HG03342 (cell line): ENCODE measurements around the gene LY86.

Source experiments
- ATAC-seq: cut with Tn5 transposase; IDR thresholded peaks from one replicate; pipeline ENCODE4 v1.9.1; 2021; ENCODE audit warnings: mild to moderate bottlenecking, moderate library complexity; ENCODE audit not compliant: unreplicated experiment

LY86 gene

DNA sequence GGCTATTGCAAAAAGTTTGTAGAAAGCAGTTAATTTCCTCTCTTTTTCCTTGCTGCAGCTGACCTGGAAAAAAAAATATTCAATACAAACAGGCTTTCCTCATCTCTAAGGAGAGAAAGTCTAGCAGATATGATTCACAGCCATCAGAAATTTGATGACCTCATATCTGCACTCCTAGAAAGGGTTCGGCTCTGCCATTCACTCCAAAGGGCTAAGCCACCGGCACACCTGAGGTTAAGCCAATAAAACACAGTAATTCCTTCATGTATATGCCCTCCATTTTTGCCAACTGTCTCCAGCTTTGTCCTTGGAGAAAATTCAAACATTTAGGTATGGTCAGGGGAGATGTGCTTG is 18.7 kb upstream of the LY86 start:
- ATAC-seq = no peak

DNA sequence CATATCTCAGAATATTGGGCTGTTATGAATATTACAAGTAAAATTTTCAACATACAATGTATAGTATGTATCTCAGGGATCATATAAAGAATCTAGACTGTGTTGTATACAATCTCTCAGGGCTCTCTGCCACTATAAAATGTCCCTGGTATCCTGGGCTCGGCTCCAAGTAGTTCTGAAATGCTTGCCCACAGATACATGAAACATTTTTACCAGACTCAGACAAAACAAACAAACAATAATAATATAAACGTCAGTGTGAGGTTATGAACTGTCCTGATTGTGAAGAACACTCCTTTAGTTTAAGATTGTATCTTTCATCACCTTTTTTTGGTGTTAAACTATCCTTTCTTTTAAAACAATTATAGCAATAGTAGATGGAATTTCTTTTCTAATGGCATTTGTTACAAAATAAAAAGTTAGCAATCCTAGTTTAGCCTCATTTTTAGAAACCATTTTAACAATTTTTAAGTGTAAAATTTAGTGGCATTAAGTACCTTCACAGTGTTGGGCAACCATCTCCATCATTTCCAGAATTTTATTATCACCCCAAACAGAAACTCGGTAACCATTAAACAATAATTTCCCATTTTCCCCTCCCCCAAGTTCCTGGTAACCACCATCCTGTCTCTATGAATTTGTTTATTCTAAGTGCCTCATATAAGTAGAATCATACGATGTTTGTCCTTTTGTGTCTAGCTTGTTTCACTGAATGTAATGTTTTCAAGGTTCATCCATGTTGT is 17.4 kb upstream of the LY86 start:
- ATAC-seq = no peak

GRCh38 chr6:6575143-6575542 is 13.4 kb upstream of the LY86 start:
- no peak for ATAC-seq

- no peak for ATAC-seq
Measured at GRCh38 chr6:6577735-6578134, 10.8 kb upstream of the LY86 start.

DNA sequence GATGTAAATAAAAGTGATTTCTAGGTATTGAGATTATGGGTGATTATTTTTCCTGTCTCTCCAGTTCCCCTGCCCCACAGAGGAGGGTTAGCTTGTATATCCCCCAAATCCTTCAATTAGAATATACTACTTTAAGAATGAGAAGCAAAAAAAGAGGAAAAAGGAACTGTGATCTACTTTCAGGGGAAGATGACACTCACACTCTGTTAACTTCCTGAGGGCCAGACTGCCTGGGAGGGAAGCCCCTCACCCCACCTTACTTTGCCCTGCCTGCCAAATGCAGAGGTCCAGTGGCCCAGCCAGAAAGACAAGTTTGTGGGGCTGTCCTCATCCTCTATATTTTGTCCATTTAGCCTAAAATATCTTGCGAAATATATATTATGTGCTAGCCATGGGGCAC is 9.2 kb upstream of the LY86 start:
- no peak for ATAC-seq

GRCh38 chr6:6580225-6580856 is 8.2 kb upstream of the LY86 start:
- ATAC-seq = no peak

GRCh38 chr6:6581054-6581453 is 7.5 kb upstream of the LY86 start:
- no peak for ATAC-seq

DNA sequence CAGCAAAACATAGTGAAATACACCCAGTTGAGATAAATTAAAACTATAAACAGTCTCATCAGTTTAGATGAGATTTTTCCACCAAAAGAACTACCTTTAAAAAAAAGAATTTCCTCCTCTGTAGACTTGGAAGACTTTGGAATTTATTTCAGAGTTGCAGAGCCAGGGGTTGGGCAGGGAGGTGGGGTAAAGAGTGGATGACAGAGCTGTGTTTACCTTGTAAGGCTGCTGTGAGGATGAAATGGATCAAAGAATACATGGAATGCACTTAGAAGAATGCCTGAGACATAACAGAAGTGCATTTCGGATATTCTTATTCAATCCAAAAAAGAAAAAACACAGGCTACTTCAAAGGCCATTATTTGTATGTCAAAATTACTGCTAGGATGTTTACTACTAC is 6.4 kb upstream of the LY86 start:
- ATAC-seq = no peak

- ATAC-seq = no peak
Measured at GRCh38 chr6:6583836-6584235, 4.7 kb upstream of the LY86 start.

DNA sequence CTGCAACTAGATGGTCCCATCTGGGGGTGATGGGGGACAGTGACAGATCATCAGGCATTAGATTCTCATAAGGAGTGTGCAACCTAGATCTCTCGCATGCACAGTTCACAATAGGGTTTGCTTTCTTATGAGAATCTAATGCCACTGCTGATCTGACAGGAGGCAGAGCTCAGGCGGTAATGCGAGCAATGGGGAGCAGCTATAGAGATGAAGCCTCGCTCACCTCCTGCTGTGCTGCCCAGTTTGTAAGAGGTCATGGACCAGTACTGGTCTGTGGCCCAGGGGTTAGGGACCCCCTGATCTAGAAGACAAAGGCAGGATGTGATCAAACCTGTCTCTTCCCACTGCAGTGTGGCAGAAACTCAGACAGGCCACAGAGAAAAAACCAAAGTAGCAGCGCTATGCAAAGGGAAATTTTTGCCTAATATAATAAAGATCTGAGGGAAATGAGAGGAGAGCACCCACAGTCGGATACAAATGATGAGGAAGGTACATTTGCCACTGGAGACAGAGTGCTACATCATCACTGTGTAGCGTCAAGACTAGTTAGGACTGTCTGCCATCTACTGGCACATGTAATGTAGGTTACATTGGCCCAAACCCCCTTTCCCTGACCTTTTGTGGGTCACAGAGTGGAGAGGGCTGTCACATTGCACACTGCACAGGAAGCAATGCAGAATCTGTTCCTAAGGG is 4.1 kb upstream of the LY86 start:
- ATAC-seq = no peak

- no peak for ATAC-seq
Measured at GRCh38 chr6:6585003-6585311, 3.6 kb upstream of the LY86 start.

- ATAC-seq = no peak
Measured at GRCh38 chr6:6586167-6586566, 2.4 kb upstream of the LY86 start.

DNA sequence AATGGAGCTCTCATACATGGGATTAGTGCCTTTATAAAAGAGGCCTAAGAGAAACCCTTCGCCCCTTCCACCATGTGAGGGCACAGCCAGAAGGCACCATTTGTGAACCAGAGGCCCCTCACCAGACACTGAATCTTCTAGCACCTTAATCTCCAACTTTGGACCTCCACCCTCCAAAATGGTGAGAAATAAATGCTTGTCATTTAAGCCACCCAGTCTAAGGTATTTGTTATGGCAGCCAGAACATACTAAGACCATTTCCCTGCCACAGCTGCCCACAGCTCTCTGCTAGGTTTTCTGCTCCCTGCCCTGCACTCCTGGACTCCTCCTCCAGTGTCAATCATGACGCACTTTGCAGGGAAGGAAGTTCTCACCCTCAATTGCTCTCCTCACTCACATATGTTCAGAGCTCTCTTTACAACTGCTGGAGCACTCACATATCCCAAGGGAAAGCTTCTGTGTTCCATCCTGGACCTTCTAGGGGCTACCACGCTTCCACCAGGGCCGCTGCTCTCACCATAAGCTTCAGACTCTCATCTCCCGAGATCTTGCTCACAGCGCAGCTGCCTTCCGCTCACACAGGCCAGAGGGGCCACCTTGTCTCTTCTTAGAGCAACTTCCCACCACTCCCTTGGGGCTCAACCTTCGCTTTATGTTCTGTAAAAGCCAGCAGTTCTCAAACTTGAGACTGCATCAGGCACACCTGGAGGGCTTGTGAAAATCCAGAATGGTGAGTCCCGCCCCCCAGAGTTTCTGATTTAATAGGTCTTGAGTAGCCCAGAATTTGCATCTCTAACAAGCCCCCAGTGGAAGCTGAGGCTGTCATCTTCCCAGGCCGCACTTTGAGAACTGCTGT is 1.6 kb upstream of the LY86 start:
- ATAC-seq = peak; percentile 55

- no peak for ATAC-seq
Measured at GRCh38 chr6:6587696-6588063, 840 bp upstream of the LY86 start.

GRCh38 chr6:6588924-6589709 is 597 bp downstream of the LY86 start:
- no peak for ATAC-seq

GRCh38 chr6:6590530-6590929 is 2.0 kb downstream of the LY86 start:
- no peak for ATAC-seq

- ATAC-seq = peak; percentile 25
Measured at GRCh38 chr6:6591778-6592465, 3.4 kb downstream of the LY86 start.

DNA sequence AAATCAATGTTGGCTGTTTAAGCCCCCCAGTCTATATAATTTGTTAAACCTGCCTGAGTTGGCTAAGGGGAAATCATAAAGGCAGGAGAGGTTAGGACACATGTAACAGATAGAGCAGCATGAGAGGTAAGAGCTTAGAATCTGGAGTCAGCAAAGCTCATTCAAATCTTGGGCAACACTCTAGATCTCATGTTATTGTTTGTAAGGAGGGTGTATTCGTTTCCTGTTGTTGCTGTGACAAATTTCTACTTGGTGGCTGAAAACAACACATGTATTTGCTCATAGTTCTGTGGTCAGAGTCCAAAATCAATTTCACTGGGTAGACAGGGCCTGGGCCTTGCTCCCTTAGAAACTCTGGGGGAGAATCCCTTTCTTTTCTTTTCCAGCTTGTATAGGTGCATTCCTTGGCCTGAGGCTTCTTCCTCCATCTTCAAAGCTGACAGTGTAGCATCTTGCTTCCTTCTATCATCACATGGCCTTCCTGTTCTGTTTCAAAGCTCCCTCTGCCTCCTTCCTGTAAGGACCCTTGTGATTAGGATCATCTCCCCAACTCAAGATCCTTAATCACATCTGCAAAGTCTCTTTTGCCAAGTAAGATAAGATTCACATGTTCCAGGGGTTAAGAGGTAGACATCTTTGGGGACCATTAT is 4.4 kb downstream of the LY86 start:
- ATAC-seq = no peak

DNA sequence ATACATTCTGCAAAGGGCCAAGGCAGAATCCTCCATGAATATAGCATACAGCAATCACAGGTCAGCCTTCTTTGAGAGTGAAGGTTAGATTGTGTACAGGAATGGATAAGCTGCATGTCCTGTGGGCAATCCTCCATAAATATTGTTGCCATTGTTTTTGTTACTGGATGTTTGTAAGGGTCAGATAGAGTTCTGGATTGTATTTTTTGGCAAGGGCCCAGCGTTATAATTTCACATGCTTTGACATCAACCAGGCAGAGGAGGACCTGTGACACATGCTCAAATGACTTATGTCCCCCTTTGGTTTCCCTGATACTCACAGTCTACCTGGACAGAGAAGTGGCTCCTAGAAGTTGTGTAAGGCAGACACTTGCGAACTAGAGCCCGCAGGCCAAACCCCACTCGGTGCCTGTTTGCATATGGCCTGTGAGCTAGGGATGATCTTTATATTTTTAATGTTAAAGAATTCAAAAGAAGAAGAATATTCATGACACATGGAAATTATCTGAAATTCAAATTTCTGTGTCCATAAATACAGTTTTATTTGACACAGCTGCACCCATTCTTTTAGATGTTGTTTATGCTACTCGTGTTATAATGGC is 5.4 kb downstream of the LY86 start:
- ATAC-seq = no peak
